Measurements from ENCODE around the gene SLC26A11.

SLC26A11 gene

GRCh38 chr17:80260791-80261158, 40.5 kb downstream of the SLC26A11 start, which contains the start of gene RNF213:
RNF213 (plus strand) TSS chr17:80260852; CDS start chr17:80263682, 2,830 bp downstream.
- no peak for TF ChIP-seq CTCF (conservative IDR thresholded peaks at IDR 0.05)
- H3K27ac ChIP-seq, result peak within 1 kb of the TSS; percentile 98

- no peak for TF ChIP-seq CTCF (conservative IDR thresholded peaks at IDR 0.05)
- peak overlapping the region; percentile 98 for H3K27ac ChIP-seq
Measured at GRCh38 chr17:80261159-80261894, 41.1 kb downstream of the SLC26A11 start.

GRCh38 chr17:80261895-80262279, 41.7 kb downstream of the SLC26A11 start:
- H3K27ac ChIP-seq, result peak overlapping the region; percentile 98
- TF ChIP-seq CTCF (conservative IDR thresholded peaks at IDR 0.05), result no peak

GRCh38 chr17:80262291-80262690, 42.1 kb downstream of the SLC26A11 start:
- peak overlapping the region; percentile 98 for H3K27ac ChIP-seq
- TF ChIP-seq CTCF (conservative IDR thresholded peaks at IDR 0.05), result no peak

- peak overlapping the region; percentile 98 for H3K27ac ChIP-seq
Measured at GRCh38 chr17:80262775-80263244, 42.6 kb downstream of the SLC26A11 start.

GRCh38 chr17:80263253-80264204, 43.3 kb downstream of the SLC26A11 start:
- TF ChIP-seq CTCF (conservative IDR thresholded peaks at IDR 0.05), result no peak
- H3K27ac ChIP-seq, result peak overlapping the region; percentile 98

More at GRCh38 chr17:80262775-80263244, 42.6 kb downstream of the SLC26A11 start:
- TF ChIP-seq CTCF (conservative IDR thresholded peaks at IDR 0.05), result no peak
